Panc1 (cell line): Measurements from ENCODE around the gene TXNIP. TPM values are rescaled to one million over a fixed set of nuclear protein-coding genes. Genes with fewer than 3 reads are reported as not detected.

Experiments used
- ATAC-seq: fragments of 200-7000 bp; cut with Tn5 transposase; 2 replicates; pipeline ENCODE4 v1.9.1; 2020; ENCODE audit warnings: mild to moderate bottlenecking, moderate library complexity
- BruUV-seq: library from RNA; stranded (reverse); fragments of 400-500 nt; replicated peaks from 2 replicates; lab custom pipeline; 2021; lab: Mats Ljungman, UMichigan
- CTCF ChIA-PET: fragments of 300-600 bp; sonication (Branson Sonifier 250); formaldehyde crosslinking; loops from one replicate; lab custom pipeline; 2022; ENCODE audit warnings: antibody characterized with exemption; lab: Charles Lee
- POLR2A ChIA-PET: fragments of 300-600 bp; sonication (Branson Sonifier 250); formaldehyde crosslinking; loops from one replicate; lab custom pipeline; 2022; ENCODE audit warnings: antibody characterized with exemption; lab: Charles Lee
- DNase-seq: peaks from one replicate; pipeline ENCODE4 v3.0.0-alpha.2; 2010; ENCODE audit warnings: low read depth, low spot score
- H3K27ac ChIP-seq: 2 replicates; pipeline ENCODE4 v1.5.1; 2011; ENCODE audit warnings: mild to moderate bottlenecking, low read length, inconsistent platforms
- H3K27me3 ChIP-seq: fragments of 200-500 bp; sonication (Bioruptor generic); 2 replicates; pipeline ENCODE4 v1.6.0; 2014; ENCODE audit warnings: low read length, inconsistent platforms; ENCODE audit not compliant: control insufficient read depth, insufficient read depth
- H3K36me3 ChIP-seq: fragments of 200-500 bp; sonication (Bioruptor generic); 2 replicates; pipeline ENCODE4 v1.5.1; 2014; ENCODE audit warnings: inconsistent platforms, mild to moderate bottlenecking, low read length, moderate library complexity; ENCODE audit not compliant: control insufficient read depth, insufficient read depth
- H3K4me1 ChIP-seq: 2 replicates; pipeline ENCODE4 v1.5.1; 2011; ENCODE audit warnings: inconsistent platforms, mild to moderate bottlenecking, low read length, moderate library complexity; ENCODE audit not compliant: control insufficient read depth, insufficient read depth
- H3K4me3 ChIP-seq, 2 experiments: 2 replicates each; pipeline ENCODE4 v1.5.1; 2011 to 2012; ENCODE audit warnings: low read depth in 2 of 2, low read length in 2 of 2, mild to moderate bottlenecking in 2 of 2, inconsistent platforms in 1 of 2, moderate library complexity in 1 of 2
- H3K9me3 ChIP-seq: fragments of 200-500 bp; sonication (Bioruptor generic); 2 replicates; pipeline ENCODE4 v1.5.1; 2014; ENCODE audit warnings: low read depth, mild to moderate bottlenecking, inconsistent platforms, low read length, moderate library complexity; ENCODE audit not compliant: control insufficient read depth, insufficient read depth
- POLR2AphosphoS5 ChIP-seq: IDR thresholded peaks from 2 replicates; pipeline ENCODE4 v1.6.1; 2012; ENCODE audit warnings: mild to moderate bottlenecking, low read depth, low read length, moderate library complexity
- SIN3A ChIP-seq: IDR thresholded peaks from 2 replicates; pipeline ENCODE4 v1.6.1; 2012; ENCODE audit warnings: low read depth, mild to moderate bottlenecking, low read length, moderate library complexity, borderline replicate concordance; ENCODE audit not compliant: insufficient read depth
- TCF7L2 ChIP-seq: IDR thresholded peaks from 2 replicates; pipeline ENCODE4 v1.6.1; 2011; ENCODE audit warnings: mild to moderate bottlenecking, low read depth, low read length, inconsistent platforms
- in situ Hi-C: cut with HindIII; loops from 2 replicates; pipeline ENCODE4 v1.10.0; 2016; ENCODE audit warnings: low sequenced_read_pairs, low pct_unique_long_range_greater_than_20kb
- intact Hi-C: fragments of 100-400 bp; cut with micrococcal nuclease; formaldehyde crosslinking; loops from one replicate; pipeline ENCODE4 v1.10.0; 2022; ENCODE audit not compliant: unreplicated experiment
- total RNA-seq: library from RNA; stranded (reverse); gene quantifications from one replicate; pipeline ENCODE4 v1.2.1, GENCODE V29; 2021; ENCODE audit not compliant: unreplicated experiment
- TF ChIP-seq, protein P1 (sequence below), 2 experiments: IDR thresholded peaks; 2 replicates each; pipeline ENCODE4 v1.6.1; 2011 to 2012; ENCODE audit warnings: low read depth in 2 of 2, control low read depth in 1 of 2, low read length in 1 of 2, mild to moderate bottlenecking in 1 of 2, moderate library complexity in 1 of 2; ENCODE audit not compliant: insufficient read depth in 1 of 2
- TF ChIP-seq, protein P2 (sequence below): fragments of 450-650 bp; IDR thresholded peaks from 2 replicates; pipeline ENCODE4 v1.5.1; 2017; ENCODE audit warnings: mild to moderate bottlenecking

The TXNIP gene
- total RNA-seq, 1 experiment from 2014 or later, result 15.2 TPM

DNA sequence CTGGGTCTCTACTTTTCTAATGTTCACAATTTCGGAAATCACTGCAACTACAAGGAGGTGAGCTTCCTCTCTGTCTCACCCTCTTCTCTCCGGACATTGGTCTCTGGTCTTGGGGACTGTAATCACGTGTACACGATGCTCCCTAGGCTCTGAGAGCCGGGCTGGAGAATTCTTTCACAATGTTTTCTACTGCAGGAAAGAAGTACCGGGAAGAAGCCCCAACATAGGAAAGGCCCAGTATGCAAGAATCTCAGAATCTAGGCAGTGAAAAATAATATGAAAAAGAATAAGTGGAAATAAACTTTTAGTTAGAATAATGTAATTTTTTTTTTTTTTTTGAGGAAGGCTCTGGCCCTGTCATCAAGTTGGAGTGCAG is 38.7 kb upstream of the TXNIP start:
- TF ChIP-seq SIN3A, result no peak
- TF ChIP-seq POLR2AphosphoS5, result no peak
- no peak for TF ChIP-seq TCF7L2
- TF ChIP-seq, protein P1, sequence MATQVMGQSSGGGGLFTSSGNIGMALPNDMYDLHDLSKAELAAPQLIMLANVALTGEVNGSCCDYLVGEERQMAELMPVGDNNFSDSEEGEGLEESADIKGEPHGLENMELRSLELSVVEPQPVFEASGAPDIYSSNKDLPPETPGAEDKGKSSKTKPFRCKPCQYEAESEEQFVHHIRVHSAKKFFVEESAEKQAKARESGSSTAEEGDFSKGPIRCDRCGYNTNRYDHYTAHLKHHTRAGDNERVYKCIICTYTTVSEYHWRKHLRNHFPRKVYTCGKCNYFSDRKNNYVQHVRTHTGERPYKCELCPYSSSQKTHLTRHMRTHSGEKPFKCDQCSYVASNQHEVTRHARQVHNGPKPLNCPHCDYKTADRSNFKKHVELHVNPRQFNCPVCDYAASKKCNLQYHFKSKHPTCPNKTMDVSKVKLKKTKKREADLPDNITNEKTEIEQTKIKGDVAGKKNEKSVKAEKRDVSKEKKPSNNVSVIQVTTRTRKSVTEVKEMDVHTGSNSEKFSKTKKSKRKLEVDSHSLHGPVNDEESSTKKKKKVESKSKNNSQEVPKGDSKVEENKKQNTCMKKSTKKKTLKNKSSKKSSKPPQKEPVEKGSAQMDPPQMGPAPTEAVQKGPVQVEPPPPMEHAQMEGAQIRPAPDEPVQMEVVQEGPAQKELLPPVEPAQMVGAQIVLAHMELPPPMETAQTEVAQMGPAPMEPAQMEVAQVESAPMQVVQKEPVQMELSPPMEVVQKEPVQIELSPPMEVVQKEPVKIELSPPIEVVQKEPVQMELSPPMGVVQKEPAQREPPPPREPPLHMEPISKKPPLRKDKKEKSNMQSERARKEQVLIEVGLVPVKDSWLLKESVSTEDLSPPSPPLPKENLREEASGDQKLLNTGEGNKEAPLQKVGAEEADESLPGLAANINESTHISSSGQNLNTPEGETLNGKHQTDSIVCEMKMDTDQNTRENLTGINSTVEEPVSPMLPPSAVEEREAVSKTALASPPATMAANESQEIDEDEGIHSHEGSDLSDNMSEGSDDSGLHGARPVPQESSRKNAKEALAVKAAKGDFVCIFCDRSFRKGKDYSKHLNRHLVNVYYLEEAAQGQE (IDR thresholded peaks at IDR 0.05; ENCODE audit: insufficient read depth in 1 of 2, low read depth in 2 of 2, low read length in 1 of 2), result no peak
- TF ChIP-seq, protein P2, sequence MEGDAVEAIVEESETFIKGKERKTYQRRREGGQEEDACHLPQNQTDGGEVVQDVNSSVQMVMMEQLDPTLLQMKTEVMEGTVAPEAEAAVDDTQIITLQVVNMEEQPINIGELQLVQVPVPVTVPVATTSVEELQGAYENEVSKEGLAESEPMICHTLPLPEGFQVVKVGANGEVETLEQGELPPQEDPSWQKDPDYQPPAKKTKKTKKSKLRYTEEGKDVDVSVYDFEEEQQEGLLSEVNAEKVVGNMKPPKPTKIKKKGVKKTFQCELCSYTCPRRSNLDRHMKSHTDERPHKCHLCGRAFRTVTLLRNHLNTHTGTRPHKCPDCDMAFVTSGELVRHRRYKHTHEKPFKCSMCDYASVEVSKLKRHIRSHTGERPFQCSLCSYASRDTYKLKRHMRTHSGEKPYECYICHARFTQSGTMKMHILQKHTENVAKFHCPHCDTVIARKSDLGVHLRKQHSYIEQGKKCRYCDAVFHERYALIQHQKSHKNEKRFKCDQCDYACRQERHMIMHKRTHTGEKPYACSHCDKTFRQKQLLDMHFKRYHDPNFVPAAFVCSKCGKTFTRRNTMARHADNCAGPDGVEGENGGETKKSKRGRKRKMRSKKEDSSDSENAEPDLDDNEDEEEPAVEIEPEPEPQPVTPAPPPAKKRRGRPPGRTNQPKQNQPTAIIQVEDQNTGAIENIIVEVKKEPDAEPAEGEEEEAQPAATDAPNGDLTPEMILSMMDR, result no peak
- in situ Hi-C loops, result no loop called here
- BruUV-seq, result no TSS peak
- Histone ChIP-seq H3K27ac (peak overlapping the region; percentile 79), H3K36me3 (no peaks in the 10 kb centered on the region), H3K4me1 (peaks cover 6% of the 10 kb centered on the region; the same call in 1 of the 2 replicates), H3K9me3 (no peaks in the 10 kb centered on the region), H3K27me3 (no peaks in the 10 kb centered on the region), H3K4me3 (peak overlapping the region; percentile 53 to 66)
- ChIA-PET CTCF (interaction anchor here (0.6 to 0.9 kb wide), 2 partner anchors 20 to 313 kb away, joined by 5 to 9 read pairs; no protein-coding TSS in a partner anchor), POLR2A (interaction anchor here (1.1 kb wide), 1 partner anchor 18 kb away, joined by 3 read pairs; no protein-coding TSS in a partner anchor)
- intact Hi-C loops, result no loop called here
- DNase-seq (no peak), ATAC-seq (peak; percentile 19; the same call in 1 of the 2 replicates)

DNA sequence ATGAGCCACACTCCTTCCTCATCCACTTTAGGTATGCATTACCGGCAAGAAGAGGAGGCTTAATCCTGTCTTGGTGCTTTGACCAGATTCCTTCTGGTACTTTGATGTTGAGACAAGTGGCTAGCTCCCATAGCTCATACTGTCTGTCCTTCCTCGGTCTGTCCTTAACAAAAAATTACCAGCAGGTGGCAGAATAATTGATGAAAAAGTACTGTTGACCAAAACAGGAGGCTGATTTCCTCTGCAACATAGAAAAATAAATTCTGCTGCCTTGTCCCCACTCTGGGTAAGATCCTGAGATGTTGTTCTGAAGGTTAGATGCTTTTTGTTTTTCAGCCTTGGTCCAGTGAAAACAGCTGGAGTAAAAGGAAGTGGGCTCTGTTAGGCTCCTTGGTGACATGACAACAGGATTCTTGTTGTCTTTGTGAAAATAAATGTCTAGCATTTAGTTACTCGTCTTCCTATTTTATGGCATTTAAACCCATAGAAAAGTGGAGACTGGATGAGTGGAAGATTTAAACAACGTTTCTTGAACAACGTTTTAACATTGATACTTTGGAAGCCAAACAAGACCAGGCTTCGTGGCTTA is 36.3 kb upstream of the TXNIP start:
- no TSS peak for BruUV-seq
- DNase-seq (peak; percentile 46), ATAC-seq (no peak)
- no peak for TF ChIP-seq SIN3A
- TF ChIP-seq, protein P2, result peak; percentile 76
- Histone ChIP-seq H3K36me3 (no peaks in the 10 kb centered on the region), H3K27ac (no peak overlapping the region), H3K27me3 (no peaks in the 10 kb centered on the region), H3K4me1 (0 out of 2 replicates have a peak, but pooled peaks cover 6% of the 10 kb centered on the region), H3K4me3 (no peak overlapping the region), H3K9me3 (no peaks in the 10 kb centered on the region)
- ChIA-PET CTCF (interaction anchor here (0.6 to 0.9 kb wide), 4 partner anchors 11 to 87 kb away, joined by 3 to 8 read pairs (median 4); partner anchors contain the start of genes ANKRD34A, HJV and POLR3GL), POLR2A (interaction anchor here (0.6 to 1.0 kb wide), 2 partner anchors 20 to 205 kb away, joined by 4 to 5 read pairs; no protein-coding TSS in a partner anchor)
- in situ Hi-C loops, result no loop called here
- intact Hi-C loops, result no loop called here
